Upper lobe of right lung (tissue), 1 donor: Measurements from ENCODE around the gene SKAP2. TPM values are rescaled to one million over a fixed set of nuclear protein-coding genes. Genes with fewer than 3 reads are reported as not detected.

ENCODE experiments used
- ATAC-seq: fragments of 200-7000 bp; cut with Tn5 transposase; one replicate; pipeline ENCODE4 v1.9.1; 2020; ENCODE audit warnings: mild to moderate bottlenecking, moderate library complexity
- DNase-seq: peaks from one replicate; pipeline ENCODE4 v3.0.0-alpha.2; 2020
- H3K27ac ChIP-seq: fragments of 200-600 bp; one replicate; pipeline ENCODE4 v1.8.0; 2022
- H3K27me3 ChIP-seq: fragments of 200-600 bp; one replicate; pipeline ENCODE4 v1.8.0; 2022; ENCODE audit warnings: mild to moderate bottlenecking
- H3K36me3 ChIP-seq: fragments of 200-600 bp; one replicate; pipeline ENCODE4 v1.8.0; 2022
- H3K4me1 ChIP-seq: fragments of 200-600 bp; one replicate; pipeline ENCODE4 v1.8.0; 2022
- H3K4me3 ChIP-seq: fragments of 200-600 bp; one replicate; pipeline ENCODE4 v1.8.0; 2022; ENCODE audit warnings: mild to moderate bottlenecking
- H3K9me3 ChIP-seq: fragments of 200-600 bp; one replicate; pipeline ENCODE4 v1.8.0; 2022
- CTCF ChIP-seq: fragments of 200-600 bp; IDR thresholded peaks from one replicate; pipeline ENCODE4 v1.8.0; 2022; ENCODE audit warnings: antibody characterized with exemption
- intact Hi-C: fragments of 100-400 bp; cut with DNase I; formaldehyde crosslinking; loops from one replicate; pipeline ENCODE4 v1.11.0; 2022
- total RNA-seq: library from RNA; stranded (reverse); fragmentation: NEBNext Ultra II Directional; extraction: Animal tissue kit (Norgen Biotek cat#: 25700); gene quantifications from one replicate; pipeline ENCODE4 v1.2.1, GENCODE V29; 2021
- donor health status: DM: no; HTN: yes; CAD: no; lungs with severe emphysema.

Gene SKAP2
- total RNA-seq, 1 donor from 2014 or later, result 59.1 TPM

DNA sequence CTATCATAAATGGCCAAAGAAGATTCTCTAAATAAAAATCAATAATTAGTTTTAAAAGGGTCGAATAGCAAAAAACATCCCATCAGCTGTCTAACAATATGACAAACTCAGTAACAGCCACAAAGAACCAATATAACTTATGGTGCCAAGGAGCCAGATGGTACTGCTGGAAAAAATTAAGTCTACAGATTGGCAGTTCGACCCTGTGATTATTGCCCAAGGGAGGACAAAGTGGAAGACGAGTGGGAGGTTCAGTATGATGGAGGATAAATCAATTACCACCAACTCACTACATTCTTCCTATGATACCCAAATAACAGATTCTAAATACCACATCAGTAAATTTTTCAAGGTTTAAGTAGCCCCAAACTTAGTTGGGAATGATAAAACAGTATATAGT is 49.0 kb downstream of the SKAP2 start:
- Histone ChIP-seq H3K9me3 (no peaks in the 10 kb centered on the region), H3K36me3 (no peaks in the 10 kb centered on the region), H3K4me1 (peaks cover 7% of the 10 kb centered on the region), H3K27ac (no peak overlapping the region), H3K27me3 (no peaks in the 10 kb centered on the region), H3K4me3 (no peak overlapping the region)
- intact Hi-C loops, result no loop called here
- ATAC-seq (no peak), DNase-seq (no peak)
- no peak for TF ChIP-seq CTCF

DNA sequence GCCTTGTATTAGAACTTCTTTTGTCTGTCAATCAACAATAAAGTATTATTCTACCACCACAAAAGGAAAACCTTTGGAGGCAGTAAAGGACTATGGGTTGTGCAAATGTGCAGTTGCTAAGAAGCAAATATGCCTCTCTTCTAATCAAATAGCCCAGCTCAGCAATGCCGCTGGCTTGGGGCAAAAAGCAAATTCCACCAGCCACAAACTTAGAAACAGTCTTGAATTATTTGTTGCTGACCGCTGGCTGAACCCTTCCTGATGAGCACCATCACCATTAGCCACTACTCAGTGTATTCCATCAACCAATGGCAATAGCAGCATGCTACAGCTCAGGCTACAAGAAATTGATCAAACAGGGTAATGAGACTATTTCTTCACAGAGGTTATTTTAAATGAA is 51.0 kb downstream of the SKAP2 start:
- intact Hi-C loops, result no loop called here
- Histone ChIP-seq H3K36me3 (no peaks in the 10 kb centered on the region), H3K9me3 (no peaks in the 10 kb centered on the region), H3K4me3 (no peak overlapping the region), H3K4me1 (peaks cover 7% of the 10 kb centered on the region), H3K27me3 (no peaks in the 10 kb centered on the region), H3K27ac (no peak overlapping the region)
- DNase-seq, result no peak
- ATAC-seq, result peak; percentile 46
- no peak for TF ChIP-seq CTCF

DNA sequence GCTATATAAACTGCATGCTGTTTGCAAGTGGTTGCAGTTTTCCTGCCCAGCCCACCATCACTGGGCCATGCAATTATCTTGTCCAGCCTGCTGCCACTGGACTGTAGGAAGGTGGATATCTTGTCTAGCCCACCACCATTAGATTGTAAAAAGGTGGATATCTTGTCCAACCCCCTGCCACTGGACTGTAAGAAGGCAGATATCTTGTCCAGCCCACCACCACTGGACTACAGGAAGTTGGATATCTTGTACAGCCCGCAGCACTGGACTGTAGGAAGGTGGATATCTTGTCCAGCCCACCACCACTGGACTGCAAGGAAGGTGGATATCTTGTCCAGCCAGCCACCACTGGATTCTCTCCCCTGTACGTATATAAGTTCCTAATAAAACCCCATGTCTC is 69.8 kb downstream of the SKAP2 start:
- TF ChIP-seq CTCF, result no peak
- no peaks in the 10 kb centered on the region for H3K36me3 ChIP-seq
- ATAC-seq, result no peak
- no peaks in the 10 kb centered on the region for H3K9me3 ChIP-seq
- H3K4me1 ChIP-seq, result no peaks in the 10 kb centered on the region
- intact Hi-C loops, result no loop called here
- no peak overlapping the region for H3K4me3 ChIP-seq
- no peak overlapping the region for H3K27ac ChIP-seq
- H3K27me3 ChIP-seq, result no peaks in the 10 kb centered on the region
- DNase-seq, result no peak

DNA sequence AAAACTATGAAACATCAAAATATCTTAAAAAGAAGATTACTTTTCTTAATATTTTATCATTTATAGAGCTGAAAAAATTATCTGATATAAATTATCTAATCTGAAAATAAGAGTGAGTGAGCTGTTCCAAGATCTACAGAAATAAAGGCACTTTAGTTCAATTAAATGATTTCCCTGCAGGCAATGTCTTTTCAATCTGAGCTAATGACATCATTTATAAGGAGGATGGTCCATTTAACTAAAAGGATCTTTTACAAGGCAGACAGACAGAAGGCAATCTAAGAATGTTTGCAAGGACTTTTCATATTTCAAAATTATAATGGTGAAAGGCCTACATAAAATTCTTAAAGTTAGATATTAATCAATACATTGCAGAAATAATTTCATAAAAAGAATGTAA is 71.8 kb downstream of the SKAP2 start:
- no peak for TF ChIP-seq CTCF
- no peak for ATAC-seq
- Histone ChIP-seq H3K36me3 (no peaks in the 10 kb centered on the region), H3K4me3 (no peak overlapping the region), H3K27ac (no peak overlapping the region), H3K27me3 (no peaks in the 10 kb centered on the region), H3K9me3 (no peaks in the 10 kb centered on the region), H3K4me1 (no peaks in the 10 kb centered on the region)
- intact Hi-C loops, result no loop called here
- no peak for DNase-seq

DNA sequence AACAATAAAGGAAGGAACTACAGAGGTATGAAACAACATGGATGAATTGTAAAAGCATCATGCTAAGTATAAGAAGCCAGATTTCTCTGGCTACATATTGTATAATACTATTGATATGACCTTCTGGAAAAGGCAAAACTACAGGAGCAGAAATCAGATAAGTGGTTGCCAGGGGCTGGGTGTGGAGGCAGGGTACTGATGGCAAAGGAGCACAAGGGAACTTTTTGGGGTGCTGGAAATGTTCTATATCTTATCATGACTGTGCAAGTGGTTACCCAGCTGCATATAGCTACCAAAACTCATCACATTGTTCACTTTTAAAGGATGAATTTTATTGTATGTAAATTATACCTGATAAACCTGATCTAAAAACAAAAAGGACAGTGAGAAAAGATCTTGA is 72.4 kb downstream of the SKAP2 start:
- Histone ChIP-seq H3K36me3 (no peaks in the 10 kb centered on the region), H3K27me3 (no peaks in the 10 kb centered on the region), H3K4me1 (no peaks in the 10 kb centered on the region), H3K9me3 (no peaks in the 10 kb centered on the region), H3K4me3 (no peak overlapping the region), H3K27ac (no peak overlapping the region)
- DNase-seq (no peak), ATAC-seq (no peak)
- intact Hi-C loops, result no loop called here
- no peak for TF ChIP-seq CTCF

DNA sequence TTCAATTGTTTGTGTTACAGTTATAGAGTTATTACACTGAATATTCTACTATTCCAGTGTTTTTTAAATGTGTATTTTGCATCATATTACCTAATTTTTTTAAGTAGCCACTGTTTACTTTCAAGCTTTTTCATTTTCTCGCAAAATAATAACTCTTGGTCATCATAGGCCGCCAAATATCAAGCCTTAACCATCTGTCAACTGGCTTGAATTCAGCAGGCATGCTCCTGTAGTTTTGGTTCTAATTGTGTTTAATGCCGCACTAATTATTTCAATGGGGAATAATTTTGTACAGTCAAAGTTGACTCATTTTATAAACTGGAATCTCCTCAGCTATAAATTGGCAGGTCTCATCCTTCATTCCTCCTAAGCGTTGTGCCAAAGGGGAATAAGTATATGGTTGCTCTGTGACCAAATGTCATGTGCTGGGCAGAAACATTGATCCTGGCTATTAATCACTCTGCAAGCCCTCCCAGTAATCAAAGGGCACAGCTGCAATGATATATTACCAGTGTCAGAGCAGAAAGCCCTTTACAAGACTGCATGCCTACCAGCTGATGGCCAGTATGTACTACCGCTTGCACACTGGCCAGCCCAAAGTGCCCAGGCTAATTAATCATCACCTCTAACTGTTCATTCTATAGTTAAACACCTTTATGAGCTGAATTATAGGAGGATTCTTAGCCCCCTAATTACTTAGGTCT is 74.8 kb downstream of the SKAP2 start:
- no peaks in the 10 kb centered on the region for H3K36me3 ChIP-seq
- H3K27ac ChIP-seq, result no peak overlapping the region
- H3K27me3 ChIP-seq, result no peaks in the 10 kb centered on the region
- no peak for ATAC-seq
- intact Hi-C loops, result no loop called here
- no peak for TF ChIP-seq CTCF
- H3K4me3 ChIP-seq, result no peak overlapping the region
- H3K9me3 ChIP-seq, result no peaks in the 10 kb centered on the region
- DNase-seq, result no peak
- H3K4me1 ChIP-seq, result no peaks in the 10 kb centered on the region
